Adipose tissue (tissue), 3 donors: ENCODE data around the gene YKT6. TPM values are rescaled to one million over a fixed set of nuclear protein-coding genes. Genes with fewer than 3 reads are reported as not detected.
"Not testable (repeated sequence)": the region's sequence is repeated elsewhere in the genome, so short reads cannot be mapped to it uniquely, and the experiment has no call there.

Source experiments
- H3K27ac ChIP-seq: one replicate; pipeline ENCODE4 v1.5.1; 2013; ENCODE audit warnings: low read depth, low read length
- WGBS, 3 donors: extraction: QIAGEN DNeasy Blood & Tissue Kit; methylation state at CpG; one replicate each; pipeline ENCODE4 v1.1.7; 2013; 5-methylcytosine and 5-hydroxymethylcytosine counted together
- polyA plus RNA-seq, 3 donors: library from polyadenylated mRNA; stranded (reverse); fragments of 200-250 nt; gene quantifications; one replicate each; pipeline ENCODE4 v1.2.3, GENCODE V29; 2013
- donor health status: healthy with polysubstance abuse.
- donor health status: Bipolar disorder and iron deficiency.
- donor health status: healthy.

The YKT6 gene
- polyA plus RNA-seq, 3 donors, result 41.7 to 59.5 (median 43.5) TPM

DNA sequence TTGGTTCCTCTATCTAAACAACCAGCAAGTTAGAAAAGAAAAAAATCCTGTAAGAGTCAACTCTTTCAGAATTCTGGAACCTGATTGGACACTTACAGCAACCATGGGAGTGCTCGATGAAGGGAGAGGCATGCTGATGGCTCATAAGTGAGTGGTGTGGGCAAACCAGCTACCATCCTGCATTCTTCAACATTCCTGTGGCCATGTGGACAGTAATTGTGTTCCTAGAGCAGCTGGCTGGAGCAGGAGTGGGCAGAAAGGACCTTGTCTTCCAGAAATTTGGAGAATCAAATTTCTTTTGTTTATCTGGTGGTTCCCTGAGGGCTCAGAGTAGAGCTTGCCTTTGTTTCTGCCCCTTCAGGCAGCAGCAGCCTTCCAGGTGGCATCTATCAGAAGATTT, 37.2 kb upstream of the YKT6 start:
- 48 to 60% (median 52%) methylated on average over 1 of the region's 1 CpG for WGBS, 3 donors
- H3K27ac ChIP-seq, result no peak overlapping the region

DNA sequence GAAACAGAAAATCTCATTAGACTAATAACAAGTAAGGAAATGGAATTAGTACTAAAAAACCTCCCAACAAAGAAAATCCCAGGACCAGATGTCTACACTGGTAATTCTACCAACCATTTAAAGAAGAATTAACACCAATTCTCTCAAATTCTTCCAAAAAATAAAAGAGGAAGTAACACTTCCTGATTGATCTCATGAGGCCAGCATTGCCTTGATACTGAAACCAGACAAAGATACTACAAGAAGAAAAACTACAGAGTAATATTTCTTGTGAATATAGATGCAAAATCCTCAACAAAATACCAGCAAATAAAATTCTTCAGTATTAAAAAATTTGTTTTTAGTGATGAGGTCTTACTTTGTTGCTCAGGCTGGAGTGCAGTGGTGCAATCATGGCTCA, 32.9 kb upstream of the YKT6 start:
- H3K27ac ChIP-seq, result no peak overlapping the region

DNA sequence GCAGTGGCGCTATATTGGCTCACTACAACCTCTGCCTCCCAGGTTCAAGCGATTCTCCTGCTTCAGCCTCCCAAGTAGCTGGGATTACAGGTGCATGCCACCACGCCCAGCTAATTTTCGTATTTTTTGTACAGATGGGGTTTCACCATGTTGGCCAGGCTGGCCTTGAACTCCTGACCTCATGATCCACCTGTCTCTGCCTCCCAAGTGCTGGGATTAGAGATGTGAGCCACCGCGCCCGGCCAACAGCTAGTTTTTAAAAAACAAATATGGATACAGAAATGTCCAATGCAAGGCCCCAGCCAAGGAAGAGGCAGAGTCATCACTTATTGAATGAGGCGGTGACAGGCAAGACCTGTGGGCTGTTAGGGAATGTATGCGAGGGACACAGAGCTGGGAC, 28.9 kb upstream of the YKT6 start:
- WGBS, 3 donors, result 95 to 96% (median 95%) methylated on average over 9 of the region's 9 CpGs
- H3K27ac ChIP-seq, result not testable (repeated sequence)

DNA sequence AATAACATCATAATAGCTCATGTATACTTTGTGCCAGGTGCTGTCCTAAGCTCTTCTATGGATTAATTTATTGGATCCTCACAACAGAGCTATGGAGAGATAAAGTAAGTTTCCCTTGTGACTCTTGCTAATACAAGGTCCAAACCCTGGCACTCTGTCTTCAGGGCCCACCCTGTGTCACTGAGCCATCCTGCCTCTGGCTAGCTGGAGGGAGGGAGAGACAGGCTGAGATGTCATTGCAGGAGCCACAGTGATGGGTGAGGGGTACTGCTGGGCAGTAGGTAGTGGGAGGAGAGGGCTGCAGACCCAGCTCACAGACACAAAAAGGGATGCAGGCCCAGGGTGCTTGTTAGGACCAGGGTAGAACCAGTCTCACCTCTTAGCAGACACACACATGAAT, 28.4 kb upstream of the YKT6 start:
- no peak overlapping the region for H3K27ac ChIP-seq

DNA sequence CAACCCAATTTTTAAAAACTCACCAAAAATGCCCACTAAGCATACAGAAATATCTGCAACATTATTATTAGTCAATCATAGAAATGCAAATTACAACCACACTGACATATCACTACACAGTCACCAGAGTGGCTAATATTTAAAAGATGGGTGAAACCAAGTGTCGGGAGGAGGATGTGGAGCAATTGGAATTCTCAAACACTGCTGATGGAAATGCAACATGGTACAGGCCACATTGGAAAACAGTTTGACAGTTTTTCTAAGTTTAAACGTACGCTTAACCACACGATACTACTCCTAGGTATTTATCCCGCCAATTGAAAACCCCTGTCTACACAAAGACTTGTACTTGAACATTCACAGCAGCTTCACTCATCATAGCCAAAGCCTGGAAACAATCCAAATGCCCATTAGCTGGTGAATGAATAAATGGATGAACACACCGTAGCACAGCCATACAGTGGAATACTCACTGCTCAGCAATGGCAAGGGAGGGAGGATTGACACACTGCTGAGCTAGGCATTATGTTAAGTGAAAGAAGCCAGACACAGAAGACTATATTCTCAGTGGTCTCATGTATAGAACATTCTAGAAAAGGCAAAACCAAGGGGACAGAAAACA, 27.9 kb upstream of the YKT6 start:
- H3K27ac ChIP-seq, result no peak overlapping the region
- 75 to 89% (median 89%) methylated on average over 6 of the region's 6 CpGs for WGBS, 3 donors

DNA sequence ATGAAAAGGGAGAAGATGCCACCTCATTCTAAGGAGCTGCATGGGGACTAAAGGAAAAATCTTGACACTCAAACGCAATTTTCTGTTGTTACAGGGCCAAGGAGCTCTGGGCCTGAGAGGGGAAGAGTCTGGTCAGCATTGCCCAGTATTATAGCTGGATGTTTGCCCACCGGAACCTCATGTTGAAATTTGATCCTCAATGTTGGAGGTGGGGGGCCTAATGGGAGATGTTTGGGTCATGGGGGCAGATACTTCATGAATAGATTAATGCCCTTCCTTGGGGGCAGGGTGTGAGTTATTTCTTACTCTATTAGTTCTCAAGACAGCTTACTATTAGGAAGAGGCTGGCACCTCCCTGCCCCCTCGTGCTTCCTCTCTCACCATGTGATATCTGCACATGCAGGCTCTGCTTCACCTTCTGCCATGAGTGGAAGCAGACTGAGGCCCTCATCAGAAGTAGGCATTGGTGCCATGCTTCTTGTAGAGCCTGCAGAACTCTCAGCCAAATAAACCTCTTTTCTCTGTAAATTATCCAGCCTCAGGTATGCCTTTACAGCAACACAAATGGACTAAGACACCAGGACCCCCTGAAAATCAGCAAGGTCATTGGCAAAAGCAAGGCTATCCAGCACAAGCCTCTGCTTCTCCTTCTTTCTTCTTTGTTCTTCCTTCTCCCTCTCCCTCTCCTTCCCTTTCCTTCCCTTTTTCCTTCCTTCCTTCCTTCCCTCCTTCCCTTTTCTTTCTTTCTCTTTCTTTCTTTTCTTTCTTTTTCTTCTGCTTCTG, 26.7 kb upstream of the YKT6 start:
- 48 to 56% (median 53%) methylated on average over 3 of the region's 3 CpGs for WGBS, 3 donors
- H3K27ac ChIP-seq, result no peak overlapping the region

DNA sequence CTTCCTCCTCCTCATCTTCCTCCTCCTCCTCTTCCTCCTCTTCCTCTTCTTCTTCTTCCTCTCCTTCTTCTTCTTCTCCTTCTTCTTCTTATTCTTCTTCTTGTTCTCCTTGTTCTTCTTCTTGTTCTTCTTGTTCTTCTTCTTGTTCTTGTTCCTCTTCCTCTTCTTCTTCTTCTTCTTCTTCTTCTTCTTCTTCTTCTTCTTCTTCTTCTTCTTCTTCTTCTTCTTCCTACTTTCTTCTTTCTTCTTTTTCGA, 26.2 kb upstream of the YKT6 start:
- H3K27ac ChIP-seq, result not testable (repeated sequence)
- WGBS, 3 donors, result 69 to 73% (median 70%) methylated on average over 1 of the region's 1 CpG

DNA sequence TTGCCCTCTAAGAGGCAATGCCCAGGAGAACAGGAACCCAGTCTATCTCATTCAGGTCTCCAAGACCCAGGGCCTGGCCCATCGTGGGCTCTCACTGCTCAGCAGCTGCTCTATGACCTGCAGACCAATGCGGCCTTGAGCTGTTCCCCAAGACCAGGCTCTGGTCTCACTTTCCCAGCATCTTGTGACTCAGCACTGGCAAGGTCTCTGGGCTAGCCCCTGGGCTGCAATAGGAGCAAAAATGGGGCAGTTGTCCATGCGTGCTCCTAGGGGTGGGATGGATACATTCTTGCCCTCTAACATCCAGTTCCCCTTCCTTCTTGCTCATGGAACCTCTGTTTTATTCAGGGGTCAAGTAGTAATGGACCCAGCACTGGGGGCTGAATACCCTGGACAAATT, 25.0 kb upstream of the YKT6 start:
- H3K27ac ChIP-seq, result no peak overlapping the region
- WGBS, 3 donors, result 66 to 89% (median 77%) methylated on average over 3 of the region's 3 CpGs

DNA sequence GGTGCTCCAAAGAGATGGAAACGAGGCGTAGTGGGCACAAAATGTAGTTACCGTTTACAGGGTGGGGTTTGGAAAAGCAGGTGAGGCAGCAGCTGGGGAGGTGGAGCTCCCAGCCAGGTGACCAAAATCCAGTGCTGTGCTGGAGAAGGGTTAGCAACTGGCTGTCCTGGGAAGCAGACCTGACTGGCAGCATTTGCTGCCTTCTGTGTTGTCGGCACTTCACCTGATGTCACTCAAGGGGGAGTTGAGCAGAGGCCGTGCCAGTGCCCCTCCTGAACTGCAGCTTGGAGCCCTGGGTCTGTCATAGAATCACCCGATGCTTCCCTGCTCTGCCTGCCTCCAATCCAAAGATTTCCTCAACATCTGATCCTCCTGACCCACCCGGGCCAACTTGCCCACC, 24.3 kb upstream of the YKT6 start:
- H3K27ac ChIP-seq, result no peak overlapping the region
- whole genome bisulfite sequencing, 3 donors, result 70 to 82% (median 79%) methylated on average over 7 of the region's 7 CpGs

DNA sequence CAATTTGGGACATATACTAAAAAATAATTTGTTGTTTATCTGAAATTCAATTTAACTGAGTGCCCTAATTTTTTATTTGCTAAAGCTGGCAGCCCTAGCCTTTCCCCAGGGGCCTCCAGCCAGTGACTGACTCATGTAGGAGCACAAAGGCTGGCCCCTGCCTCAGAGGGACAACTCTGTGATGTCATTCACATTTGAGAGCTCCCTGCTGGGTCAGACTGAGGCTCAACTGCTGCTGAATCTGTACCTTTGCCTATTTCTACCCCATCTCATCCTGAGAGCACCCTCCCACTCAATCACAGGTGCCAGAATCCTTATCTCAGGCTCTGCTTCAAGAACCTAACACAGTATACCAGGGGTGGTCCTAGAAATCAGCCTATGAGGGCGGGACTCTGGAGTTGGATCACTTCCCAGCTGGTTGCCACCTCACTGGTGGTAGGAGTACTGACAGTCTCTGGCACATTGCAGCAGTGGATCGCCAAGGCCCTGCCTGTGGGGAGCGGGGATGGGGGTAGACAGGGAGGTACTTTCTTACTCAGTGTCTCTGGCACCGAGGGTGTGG, 23.1 kb upstream of the YKT6 start:
- H3K27ac ChIP-seq, result no peak overlapping the region
- WGBS, 3 donors, result 63 to 76% (median 74%) methylated on average over 4 of the region's 4 CpGs

DNA sequence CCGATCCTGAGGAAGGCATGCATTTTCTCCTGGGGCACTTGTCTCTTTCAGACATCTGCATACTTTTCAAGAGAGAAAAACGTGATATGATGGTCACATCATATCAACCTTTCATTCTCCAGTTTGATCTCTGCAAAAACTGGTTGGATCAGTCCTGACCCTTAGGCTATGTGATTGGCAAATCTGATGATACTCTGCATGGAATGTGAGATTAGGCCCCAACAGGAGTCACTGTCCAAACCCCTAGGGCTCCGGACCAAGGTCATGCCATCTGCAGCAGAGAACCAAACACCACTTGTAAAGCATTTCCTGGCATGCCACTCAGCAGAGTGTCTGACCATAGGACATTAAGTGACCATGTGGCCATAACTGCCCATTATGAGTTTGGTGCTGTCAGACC, 20.1 kb upstream of the YKT6 start:
- H3K27ac ChIP-seq, result no peak overlapping the region
- WGBS, 3 donors, result 59 to 69% (median 62%) methylated on average over 3 of the region's 3 CpGs

DNA sequence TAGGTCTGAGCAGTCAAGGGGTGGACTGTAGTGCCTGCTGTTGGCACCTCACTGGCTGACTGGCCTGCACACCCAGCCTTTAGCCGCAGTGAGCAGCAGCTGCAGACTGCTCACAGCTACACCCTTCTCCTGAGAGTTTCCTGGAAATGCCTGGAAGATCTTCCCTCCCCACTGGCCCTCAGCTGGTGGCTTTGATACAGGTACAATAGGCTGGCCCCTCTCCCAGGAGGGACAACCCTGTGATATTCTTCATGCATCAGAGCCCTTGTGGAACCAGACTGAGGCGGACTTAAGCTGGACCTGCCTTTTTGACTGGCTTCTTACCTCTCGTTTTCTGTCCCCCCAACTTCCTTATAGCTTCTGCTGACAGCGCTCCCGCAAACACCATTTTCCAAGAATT, 18.0 kb upstream of the YKT6 start:
- no peak overlapping the region for H3K27ac ChIP-seq
- WGBS, 3 donors, result 76 to 92% (median 79%) methylated on average over 5 of the region's 5 CpGs

DNA sequence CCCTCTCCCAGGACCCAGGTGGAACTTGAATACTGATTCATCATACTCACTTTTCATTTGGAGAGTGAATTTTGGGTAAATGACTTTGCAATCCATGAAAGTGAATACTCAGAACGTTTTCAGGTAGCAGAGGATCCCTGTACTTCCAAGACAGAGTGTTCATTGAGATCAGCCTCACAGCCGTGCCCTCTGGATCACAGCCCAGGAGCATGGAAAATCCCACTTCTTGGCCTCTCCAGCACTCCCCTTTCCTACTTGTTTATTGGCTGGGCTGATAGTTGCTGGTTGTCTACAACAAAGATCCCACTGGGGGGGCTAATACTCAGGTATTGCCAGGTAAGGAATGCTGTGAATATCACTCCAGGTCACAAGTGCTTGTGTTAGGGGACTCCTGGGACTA, 17.4 kb upstream of the YKT6 start:
- H3K27ac ChIP-seq, result no peak overlapping the region
- 35 to 44% (median 37%) methylated on average over 2 of the region's 2 CpGs for WGBS, 3 donors

DNA sequence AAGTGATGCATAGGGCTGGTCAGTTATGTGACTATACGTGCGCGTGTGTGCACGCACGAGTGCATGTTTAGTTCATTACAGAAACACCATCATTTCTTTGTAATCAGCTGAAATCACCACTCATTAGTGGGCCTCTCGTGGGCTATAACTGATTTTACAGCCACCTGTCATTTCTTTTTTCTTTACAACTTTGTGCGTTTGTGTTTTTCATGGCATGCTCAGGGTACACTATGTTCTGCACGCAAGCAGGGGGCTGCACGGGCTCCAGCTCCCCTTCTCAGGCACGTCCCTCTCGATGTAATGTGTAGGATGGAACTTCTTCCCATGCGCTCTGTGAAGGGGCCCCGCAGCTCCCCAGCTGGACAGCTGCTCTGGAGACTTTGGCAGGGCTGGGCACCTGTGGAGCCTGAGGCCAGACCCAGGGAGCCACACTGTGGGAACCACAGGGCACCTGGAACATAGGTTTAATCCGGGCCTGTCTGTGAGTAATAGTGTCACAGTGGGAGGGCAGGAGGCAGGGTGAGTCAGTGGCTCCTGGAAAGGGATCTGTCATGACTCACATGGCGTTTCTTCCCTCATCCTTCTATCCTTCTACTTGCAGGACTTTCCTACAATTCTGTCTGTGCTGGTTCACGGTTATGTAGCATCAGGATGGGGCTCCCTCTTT, 16.4 kb upstream of the YKT6 start:
- 66 to 74% (median 67%) methylated on average over 16 of the region's 16 CpGs for WGBS, 3 donors
- no peak overlapping the region for H3K27ac ChIP-seq

DNA sequence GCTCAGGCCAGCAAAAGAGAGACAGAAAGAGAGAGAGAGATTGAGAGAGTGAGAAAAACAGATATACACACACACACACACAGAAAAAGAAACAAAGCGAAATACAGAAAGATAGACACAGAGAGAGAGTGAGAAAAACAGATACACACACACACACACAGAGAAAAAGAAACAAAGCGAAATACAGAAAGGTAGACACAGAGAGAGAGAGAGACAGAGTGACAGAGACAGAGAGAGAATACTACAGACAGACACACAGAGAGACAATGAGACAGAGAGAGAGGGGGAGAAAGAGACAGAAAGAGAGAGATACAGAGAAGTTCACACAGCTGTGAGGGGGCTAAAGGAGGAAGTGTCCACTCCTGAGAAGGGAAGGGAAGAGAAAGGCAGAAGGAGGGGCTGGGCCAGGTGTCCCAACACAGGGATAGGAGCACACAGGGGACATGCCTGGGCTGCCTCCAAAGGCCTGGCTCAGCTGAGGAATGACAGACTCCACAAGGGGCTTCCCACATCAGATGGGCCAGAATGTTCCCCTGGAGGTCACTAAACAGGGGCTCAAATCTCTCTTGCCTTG, 15.8 kb upstream of the YKT6 start:
- no peak overlapping the region for H3K27ac ChIP-seq
- 82 to 96% (median 88%) methylated on average over 2 of the region's 2 CpGs for WGBS, 3 donors

DNA sequence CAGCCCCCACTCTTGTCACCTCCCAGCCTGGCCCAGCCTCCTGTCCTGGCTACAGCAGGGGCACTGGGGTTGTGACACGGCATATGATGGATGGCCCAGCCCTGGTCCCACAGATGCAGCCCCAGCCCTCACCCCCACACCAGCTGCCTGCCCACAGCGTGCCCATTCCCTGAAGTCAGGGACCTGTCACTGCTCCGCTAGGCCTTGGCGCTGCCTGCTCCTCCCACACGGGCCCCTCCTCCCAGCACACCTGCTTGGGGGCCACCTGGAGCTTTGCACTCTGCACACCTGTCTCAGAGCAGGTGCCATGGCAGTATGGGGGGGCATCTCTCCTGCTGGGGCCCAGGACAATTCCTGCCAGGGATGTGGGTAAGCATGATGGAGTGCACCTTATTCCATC, 15.0 kb upstream of the YKT6 start:
- WGBS, 3 donors, result 78 to 89% (median 88%) methylated on average over 5 of the region's 5 CpGs
- no peak overlapping the region for H3K27ac ChIP-seq

DNA sequence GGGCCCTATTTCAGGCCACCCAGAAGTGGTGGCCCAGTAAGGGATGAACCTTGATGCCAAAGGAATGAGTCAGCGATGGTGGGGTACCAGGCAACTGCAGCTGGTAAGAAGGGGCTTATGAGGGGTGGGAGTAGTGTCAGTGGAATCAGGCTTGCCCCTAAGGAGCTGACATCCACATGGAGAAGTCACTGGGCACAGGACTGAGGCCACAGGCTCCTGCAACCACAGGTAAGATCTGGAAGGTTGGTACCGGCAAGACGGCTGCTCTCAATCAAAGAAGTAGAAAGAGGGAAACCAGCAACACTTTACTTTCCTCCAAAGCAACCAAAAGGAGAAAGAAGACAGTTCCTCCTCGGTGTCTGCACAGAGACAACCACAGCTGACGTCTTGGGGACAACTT, 14.0 kb upstream of the YKT6 start:
- H3K27ac ChIP-seq, result no peak overlapping the region
- 75 to 77% (median 75%) methylated on average over 5 of the region's 5 CpGs for WGBS, 3 donors

DNA sequence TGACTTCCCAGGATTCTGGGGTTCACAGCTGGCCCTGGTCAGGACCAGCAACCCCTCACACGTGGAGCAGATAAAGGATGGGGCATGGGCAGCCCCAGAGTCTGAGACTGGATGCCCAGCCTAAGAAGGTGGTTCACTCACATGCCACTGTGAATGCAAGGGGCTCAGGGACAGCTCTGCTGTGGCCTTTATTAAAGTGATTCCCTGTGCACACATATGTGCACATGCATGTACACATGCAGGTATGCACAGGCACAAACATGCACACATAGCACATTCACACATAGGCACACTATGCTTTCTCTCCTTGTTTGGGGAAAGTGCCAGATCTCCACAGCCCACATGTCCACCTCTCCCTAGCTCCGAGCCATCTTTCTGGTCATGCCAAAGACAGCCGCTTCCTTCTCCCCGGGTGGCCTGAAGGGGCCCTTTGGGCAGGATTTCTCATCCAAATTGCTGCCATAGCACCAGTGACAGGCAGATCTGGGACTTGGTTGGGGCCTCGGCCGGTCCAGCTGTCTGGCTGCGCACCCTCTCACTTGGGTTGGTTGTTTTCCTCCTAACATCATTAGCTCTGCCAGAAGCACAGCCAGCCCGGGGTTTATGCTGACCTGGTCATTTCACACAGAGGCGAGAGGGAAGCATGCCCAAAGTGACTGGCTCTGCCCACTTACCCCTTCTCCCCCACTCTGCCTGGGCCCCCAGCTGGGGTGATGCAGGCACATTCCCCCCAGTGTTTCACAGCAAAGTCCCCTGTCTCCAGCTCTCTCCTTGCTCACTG, 13.0 kb upstream of the YKT6 start:
- WGBS, 3 donors, result 53 to 68% (median 59%) methylated on average over 9 of the region's 9 CpGs
- H3K27ac ChIP-seq, result no peak overlapping the region
